NAMALWA (cell line): ENCODE measurements around the gene B3GLCT.
A peak's percentile ranks its signal among the peaks of the same experiment; 100 is the strongest.
"Not testable (repeated sequence)": the region's sequence is repeated elsewhere in the genome, so short reads cannot be mapped to it uniquely, and the experiment has no call there.

Source experiments
- DNase-seq: peaks from one replicate; pipeline ENCODE4 v3.0.0-alpha.2; 2015; ENCODE audit warnings: low spot score

The B3GLCT gene

GRCh38 chr13:31278869-31279268 is 79.1 kb downstream of the B3GLCT start:
- no peak for DNase-seq

GRCh38 chr13:31282741-31283455 is 83.1 kb downstream of the B3GLCT start:
- no peak for DNase-seq

- DNase-seq: no peak
These were observed 87.2 kb downstream of the B3GLCT start for GRCh38 chr13:31286930-31287329.

GRCh38 chr13:31301119-31301518 is 101.3 kb downstream of the B3GLCT start:
- peak; percentile 17 for DNase-seq

GRCh38 chr13:31310356-31310755 is 110.6 kb downstream of the B3GLCT start:
- no peak for DNase-seq

GRCh38 chr13:31310786-31311185 is 111.0 kb downstream of the B3GLCT start:
- DNase-seq: no peak

GRCh38 chr13:31311921-31312320 is 112.1 kb downstream of the B3GLCT start:
- no peak for DNase-seq

GRCh38 chr13:31314961-31315360 is 115.2 kb downstream of the B3GLCT start:
- no peak for DNase-seq

GRCh38 chr13:31320946-31321345 is 121.2 kb downstream of the B3GLCT start:
- DNase-seq: peak; percentile 80

GRCh38 chr13:31321457-31321856 is 121.7 kb downstream of the B3GLCT start:
- peak; percentile 67 for DNase-seq

- peak; percentile 77 for DNase-seq
These were observed 122.3 kb downstream of the B3GLCT start for GRCh38 chr13:31322026-31322425.

GRCh38 chr13:31322702-31323405 is 123.1 kb downstream of the B3GLCT start:
- DNase-seq: no peak

- no peak for DNase-seq
These were observed 127.5 kb downstream of the B3GLCT start for GRCh38 chr13:31327182-31327860.

- DNase-seq: no peak
These were observed 128.9 kb downstream of the B3GLCT start for GRCh38 chr13:31328549-31329235.

GRCh38 chr13:31330236-31330635 is 130.5 kb downstream of the B3GLCT start:
- DNase-seq: no peak

- no peak for DNase-seq
These were observed 131.3 kb downstream of the B3GLCT start for GRCh38 chr13:31331068-31331467.

- DNase-seq: no peak
These were observed 134.8 kb downstream of the B3GLCT start for GRCh38 chr13:31334547-31334946.

- DNase-seq: no peak
These were observed 135.3 kb downstream of the B3GLCT start for GRCh38 chr13:31334994-31335557.

GRCh38 chr13:31339616-31340015 is 139.8 kb downstream of the B3GLCT start:
- not testable (repeated sequence) for DNase-seq

- DNase-seq: not testable (repeated sequence)
These were observed 141.1 kb downstream of the B3GLCT start for GRCh38 chr13:31340848-31341247.

GRCh38 chr13:31346891-31347290 is 147.1 kb downstream of the B3GLCT start:
- DNase-seq: no peak

- no peak for DNase-seq
These were observed 149.4 kb downstream of the B3GLCT start for GRCh38 chr13:31349156-31349555.
